Lung (tissue), 12 donors: ENCODE results near the gene GPC6. TPM values are rescaled to one million over a fixed set of nuclear protein-coding genes. Genes with fewer than 3 reads are reported as not detected.

Experiments used
- ATAC-seq: fragments of 200-7000 bp; cut with Tn5 transposase; one replicate; pipeline ENCODE4 v1.9.1; 2020; ENCODE audit warnings: moderate number of reproducible peaks; ENCODE audit not compliant: insufficient read depth, low FRiP score
- DNase-seq, 3 donors: peaks; one replicate each; pipeline ENCODE4 v3.0.0-alpha.2; 2013 to 2017
- H3K27ac ChIP-seq, 2 donors: one replicate each; pipeline ENCODE4 v1.5.1; 2013; ENCODE audit warnings: mild to moderate bottlenecking in 2 of 2, moderate library complexity in 2 of 2, control low read depth in 1 of 2, inconsistent platforms in 1 of 2, low read depth in 1 of 2, low read length in 1 of 2
- H3K27me3 ChIP-seq, 3 donors: one replicate each; pipeline ENCODE4 v1.5.1; 2013; ENCODE audit warnings: low read length in 2 of 3; ENCODE audit not compliant: control insufficient read depth in 3 of 3, insufficient read depth in 3 of 3
- H3K36me3 ChIP-seq, 4 donors: one replicate each; pipeline ENCODE4 v1.5.1; 2013; ENCODE audit warnings: low read length in 4 of 4, mild to moderate bottlenecking in 1 of 4, moderate library complexity in 1 of 4; ENCODE audit not compliant: control insufficient read depth in 4 of 4, insufficient read depth in 4 of 4
- H3K4me1 ChIP-seq, 5 donors: one replicate each; pipeline ENCODE4 v1.5.1; 2013; ENCODE audit warnings: low read length in 5 of 5, mild to moderate bottlenecking in 2 of 5, moderate library complexity in 1 of 5; ENCODE audit not compliant: control insufficient read depth in 5 of 5, insufficient read depth in 5 of 5
- H3K4me3 ChIP-seq: one replicate; pipeline ENCODE4 v1.5.1; 2013; ENCODE audit warnings: mild to moderate bottlenecking, control low read depth, moderate library complexity
- H3K9ac ChIP-seq, 2 donors: one replicate each; pipeline ENCODE4 v1.5.1; 2013; ENCODE audit warnings: low read length in 2 of 2, control low read depth in 1 of 2; ENCODE audit not compliant: insufficient read depth in 1 of 2
- H3K9me3 ChIP-seq, 4 donors: one replicate each; pipeline ENCODE4 v1.5.1; 2013; ENCODE audit warnings: low read length in 3 of 4, mild to moderate bottlenecking in 1 of 4, moderate library complexity in 1 of 4; ENCODE audit not compliant: control insufficient read depth in 4 of 4, insufficient read depth in 3 of 4
- WGBS, 2 donors: extraction: QIAGEN DNeasy Blood & Tissue Kit; methylation state at CpG; one replicate each; pipeline ENCODE4 v1.1.7; 2013; 5-methylcytosine and 5-hydroxymethylcytosine counted together
- polyA plus RNA-seq, 2 donors: library from polyadenylated mRNA; stranded (reverse); fragments of 200-250 nt; gene quantifications; one replicate each; pipeline ENCODE4 v1.2.1, GENCODE V29; 2013
- total RNA-seq, 2 donors: library from RNA; depleted of rRNA in 1 of 2; stranded (reverse); fragments of >200 nt in 1 of 2; gene quantifications; one replicate each; pipeline ENCODE4 v1.2.1, GENCODE V29; 2014 to 2021
- TF ChIP-seq, protein P1 (sequence below): IDR thresholded peaks from 2 replicates; pipeline ENCODE4 v1.5.1; 2012; ENCODE audit warnings: mild to moderate bottlenecking; ENCODE audit errors: control extremely low read depth, extremely low read depth
- donor health status: control.
- donor health status: control.
- donor health status: Bipolar disorder and iron deficiency.
- donor health status: healthy.
- donor health status: DM: yes; HTN: yes; CAD: no.

The GPC6 gene
- total and polyA plus RNA-seq, 4 donors: 0.45 to 31.4 (median 4.8) TPM

DNA sequence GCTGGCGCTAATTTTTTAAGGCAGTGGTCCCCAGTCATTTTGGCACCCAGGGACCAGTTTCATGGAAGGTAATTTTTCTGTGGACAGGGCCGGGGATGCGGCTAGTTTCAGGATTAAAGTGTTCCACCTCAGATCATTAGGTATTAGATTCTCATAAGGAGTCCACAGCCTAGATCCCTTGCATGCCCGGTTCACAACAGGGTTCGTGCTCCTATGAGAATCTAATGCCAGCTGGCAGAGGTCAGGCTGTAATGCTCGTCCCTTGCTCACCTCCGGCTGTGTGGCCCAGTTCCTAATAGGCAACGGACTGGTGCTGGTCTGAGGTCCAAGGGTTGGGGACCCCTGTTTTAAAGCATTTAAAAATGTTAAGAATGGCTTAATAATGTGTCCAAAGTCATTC, 54.1 kb downstream of the GPC6 start:
- TF ChIP-seq, protein P1, sequence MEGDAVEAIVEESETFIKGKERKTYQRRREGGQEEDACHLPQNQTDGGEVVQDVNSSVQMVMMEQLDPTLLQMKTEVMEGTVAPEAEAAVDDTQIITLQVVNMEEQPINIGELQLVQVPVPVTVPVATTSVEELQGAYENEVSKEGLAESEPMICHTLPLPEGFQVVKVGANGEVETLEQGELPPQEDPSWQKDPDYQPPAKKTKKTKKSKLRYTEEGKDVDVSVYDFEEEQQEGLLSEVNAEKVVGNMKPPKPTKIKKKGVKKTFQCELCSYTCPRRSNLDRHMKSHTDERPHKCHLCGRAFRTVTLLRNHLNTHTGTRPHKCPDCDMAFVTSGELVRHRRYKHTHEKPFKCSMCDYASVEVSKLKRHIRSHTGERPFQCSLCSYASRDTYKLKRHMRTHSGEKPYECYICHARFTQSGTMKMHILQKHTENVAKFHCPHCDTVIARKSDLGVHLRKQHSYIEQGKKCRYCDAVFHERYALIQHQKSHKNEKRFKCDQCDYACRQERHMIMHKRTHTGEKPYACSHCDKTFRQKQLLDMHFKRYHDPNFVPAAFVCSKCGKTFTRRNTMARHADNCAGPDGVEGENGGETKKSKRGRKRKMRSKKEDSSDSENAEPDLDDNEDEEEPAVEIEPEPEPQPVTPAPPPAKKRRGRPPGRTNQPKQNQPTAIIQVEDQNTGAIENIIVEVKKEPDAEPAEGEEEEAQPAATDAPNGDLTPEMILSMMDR: no peak
- peaks cover 0 to 3% (median 0%) of the 10 kb centered on the region in 5 donors for H3K4me1 ChIP-seq
- no peak overlapping the region for H3K27ac ChIP-seq
- ATAC-seq (no peak), DNase-seq (no peak)
- no peaks in the 10 kb centered on the region for H3K36me3 ChIP-seq
- H3K4me3 ChIP-seq: no peak overlapping the region
- no peaks in the 10 kb centered on the region for H3K9me3 ChIP-seq
- no peaks in the 10 kb centered on the region for H3K27me3 ChIP-seq
- H3K9ac ChIP-seq: no peak overlapping the region
- WGBS, 2 donors: 92 to 93% methylated on average over 8 of the region's 8 CpGs

DNA sequence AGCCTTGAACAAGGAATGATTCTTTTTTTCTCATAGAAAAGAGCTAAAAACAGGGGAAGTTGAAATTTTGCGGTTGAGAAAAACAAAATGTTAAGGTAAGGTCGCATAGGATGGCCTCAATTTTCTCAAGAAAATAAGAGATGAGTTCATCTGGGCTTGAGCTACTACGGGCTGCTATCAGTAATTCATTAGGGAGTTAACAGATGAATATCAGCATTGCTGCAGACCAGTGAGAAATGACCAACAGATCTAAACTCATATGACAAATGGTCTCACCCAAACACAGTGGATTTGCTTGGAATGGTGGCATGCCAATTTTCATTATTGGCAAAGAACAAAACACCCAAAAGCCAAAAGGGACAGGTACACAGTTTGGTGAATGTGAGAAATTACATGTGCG, 56.6 kb downstream of the GPC6 start:
- H3K4me3 ChIP-seq: no peak overlapping the region
- H3K27ac ChIP-seq: no peak overlapping the region
- no peaks in the 10 kb centered on the region for H3K27me3 ChIP-seq
- ATAC-seq: no peak
- TF ChIP-seq, protein P1: no peak
- peaks cover 0 to 3% (median 0%) of the 10 kb centered on the region in 5 donors for H3K4me1 ChIP-seq
- no peak for DNase-seq
- WGBS, 2 donors: 77 to 87% methylated on average over 4 of the region's 4 CpGs
- H3K36me3 ChIP-seq: no peaks in the 10 kb centered on the region
- H3K9me3 ChIP-seq: no peaks in the 10 kb centered on the region
- no peak overlapping the region for H3K9ac ChIP-seq

DNA sequence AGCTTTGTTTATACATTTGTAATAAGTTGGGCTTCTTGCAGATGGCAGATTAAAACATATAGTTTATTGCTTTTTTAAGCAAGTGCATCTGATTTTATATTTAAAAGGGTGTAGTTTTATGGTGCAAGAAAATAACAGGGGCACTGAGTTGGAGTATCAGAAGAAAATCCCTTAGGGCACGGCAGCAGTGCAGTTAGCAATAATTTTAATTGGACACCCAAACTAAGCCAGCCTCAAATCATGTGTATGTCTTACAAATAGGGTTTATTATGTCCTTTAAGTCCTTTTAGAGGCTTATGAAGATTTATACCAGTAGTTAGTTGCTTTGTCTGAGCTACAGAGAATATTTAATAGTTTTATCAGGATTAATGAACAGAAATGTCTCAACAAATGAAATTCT, 57.5 kb downstream of the GPC6 start:
- H3K27ac ChIP-seq: no peak overlapping the region
- peaks cover 0 to 3% (median 0%) of the 10 kb centered on the region in 5 donors for H3K4me1 ChIP-seq
- WGBS, 2 donors: 93 to 96% methylated on average over 1 of the region's 1 CpG
- no peak overlapping the region for H3K9ac ChIP-seq
- ATAC-seq (no peak), DNase-seq (no peak)
- H3K27me3 ChIP-seq: no peaks in the 10 kb centered on the region
- H3K36me3 ChIP-seq: no peaks in the 10 kb centered on the region
- H3K4me3 ChIP-seq: no peak overlapping the region
- H3K9me3 ChIP-seq: no peaks in the 10 kb centered on the region
- TF ChIP-seq, protein P1: no peak

DNA sequence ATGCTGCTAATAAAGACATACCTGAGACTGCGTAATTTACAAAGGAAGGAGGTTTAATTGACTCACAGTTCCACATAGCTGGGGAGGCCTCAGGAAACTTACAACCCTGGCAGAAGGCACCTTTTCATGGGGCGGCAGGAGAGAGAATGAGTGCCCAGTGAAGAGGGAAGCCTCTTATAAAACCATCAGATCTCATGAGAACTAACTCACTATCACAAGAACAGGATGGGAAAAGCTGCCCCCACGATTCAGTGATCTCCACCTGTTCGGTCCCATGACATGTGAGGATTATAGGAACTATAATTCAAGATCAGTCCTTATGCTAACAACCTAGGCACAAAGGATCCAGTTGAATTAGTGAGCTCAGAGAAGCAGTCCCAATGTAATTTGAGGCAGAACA, 59.4 kb downstream of the GPC6 start:
- TF ChIP-seq, protein P1: no peak

More for the DNA sequence above, 59.4 kb downstream of the GPC6 start:
- Histone ChIP-seq H3K4me1 (peaks cover 0 to 3% (median 0%) of the 10 kb centered on the region in 5 donors), H3K27ac (no peak overlapping the region), H3K9me3 (no peaks in the 10 kb centered on the region), H3K27me3 (no peaks in the 10 kb centered on the region), H3K9ac (no peak overlapping the region), H3K36me3 (no peaks in the 10 kb centered on the region), H3K4me3 (no peak overlapping the region)
- DNase-seq (no peak), ATAC-seq (no peak)
- 72 to 78% methylated on average over 4 of the region's 4 CpGs for WGBS, 2 donors
